HL-60 (cell line): ENCODE data around the gene PPP1R1B.

Source experiments
- DNase-seq, 2 experiments: peaks; one replicate each; pipeline ENCODE4 v3.0.0-alpha.2; 2010 to 2020; ENCODE audit warnings: low read depth in 1 of 2, low spot score in 1 of 2
- H3K27ac ChIP-seq: fragments of 250-450 bp; sonication (Bioruptor Pico); replicated peaks from 2 replicates; pipeline ENCODE4 v1.5.1; 2020; ENCODE audit warnings: mild to moderate bottlenecking, moderate library complexity
- H3K27me3 ChIP-seq: fragments of 250-450 bp; sonication (Bioruptor Pico); 2 replicates; pipeline ENCODE4 v1.5.1; 2021; ENCODE audit warnings: mild to moderate bottlenecking, moderate library complexity; ENCODE audit not compliant: insufficient read depth, poor library complexity, severe bottlenecking
- H3K4me3 ChIP-seq: replicated peaks from 2 replicates; pipeline ENCODE4 v1.5.1; 2011; ENCODE audit warnings: mild to moderate bottlenecking, control low read depth, low read length; ENCODE audit not compliant: insufficient read depth
- CTCF ChIP-seq: IDR thresholded peaks from one replicate; pipeline ENCODE4 v1.5.1; 2011; ENCODE audit warnings: low read length, control low read depth, inconsistent platforms; ENCODE audit not compliant: insufficient read depth
- GABPA ChIP-seq: IDR thresholded peaks from 2 replicates; pipeline ENCODE4 v1.6.1; 2012; ENCODE audit warnings: low read depth
- POLR2AphosphoS5 ChIP-seq: IDR thresholded peaks from 2 replicates; pipeline ENCODE4 v1.6.1; 2012; ENCODE audit warnings: low read depth
- REST ChIP-seq: IDR thresholded peaks from 2 replicates; pipeline ENCODE4 v1.6.1; 2012; ENCODE audit warnings: low read depth; ENCODE audit not compliant: insufficient replicate concordance
- SPI1 ChIP-seq: IDR thresholded peaks from 2 replicates; pipeline ENCODE4 v1.6.1; 2012; ENCODE audit warnings: low read depth, mild to moderate bottlenecking, borderline replicate concordance

Gene PPP1R1B

GRCh38 chr17:39619786-39620101 is 7.0 kb upstream of the PPP1R1B start:
- no peak for DNase-seq
- H3K4me3 ChIP-seq = no peak overlapping the region
- H3K27ac ChIP-seq = no peak overlapping the region
- no peaks in the 10 kb centered on the region for H3K27me3 ChIP-seq
- no peak for TF ChIP-seq CTCF
- TF ChIP-seq REST = no peak
- no peak for TF ChIP-seq SPI1
- no peak for TF ChIP-seq POLR2AphosphoS5
- no peak for TF ChIP-seq GABPA

- H3K27ac ChIP-seq = no peak overlapping the region
- TF ChIP-seq CTCF (peak; percentile 100), REST (peak; percentile 84), GABPA (no peak), POLR2AphosphoS5 (no peak), SPI1 (no peak)
- H3K4me3 ChIP-seq = no peak overlapping the region
- H3K27me3 ChIP-seq = peaks cover 6% of the 10 kb centered on the region
- DNase-seq = peak; percentile 66 to 88
Observed at GRCh38 chr17:39621523-39622379, 5.0 kb upstream of the PPP1R1B start.

DNA sequence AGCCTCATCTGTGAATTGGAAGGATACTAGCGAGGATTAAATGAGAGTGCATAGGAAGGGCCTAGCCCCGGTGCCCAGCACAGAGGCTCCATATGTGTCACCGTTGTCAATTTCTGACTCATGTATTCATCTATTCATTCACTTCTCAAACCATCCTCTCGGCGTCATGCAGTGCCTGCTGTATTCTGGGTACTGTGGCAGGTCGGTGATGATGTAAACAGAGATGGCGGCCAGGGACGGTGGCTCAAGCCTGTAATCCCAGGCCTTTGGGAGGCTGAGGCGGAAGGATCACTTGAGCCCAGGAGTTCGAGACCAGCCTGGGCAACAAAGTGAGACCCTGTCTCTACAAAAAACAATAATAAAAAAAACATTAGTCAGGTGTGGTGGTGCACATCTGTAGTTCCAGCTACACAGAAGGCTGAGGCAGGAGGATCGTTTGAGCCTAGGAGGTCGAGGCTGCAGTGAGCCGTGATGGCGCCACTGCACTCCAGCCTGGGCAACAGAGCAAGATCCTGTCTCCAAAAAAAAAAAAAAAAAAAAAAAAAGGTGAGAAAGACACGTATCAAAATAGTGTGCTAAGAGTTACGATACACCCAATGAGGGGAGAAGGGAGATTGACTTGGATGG is 4.3 kb upstream of the PPP1R1B start:
- no peak overlapping the region for H3K27ac ChIP-seq
- H3K27me3 ChIP-seq = peaks cover 7% of the 10 kb centered on the region
- DNase-seq = no peak
- no peak overlapping the region for H3K4me3 ChIP-seq
- no peak for TF ChIP-seq CTCF
- no peak for TF ChIP-seq POLR2AphosphoS5
- TF ChIP-seq GABPA = no peak
- TF ChIP-seq SPI1 = no peak
- no peak for TF ChIP-seq REST
